ENCODE data around the gene LRRC46.

DNA sequence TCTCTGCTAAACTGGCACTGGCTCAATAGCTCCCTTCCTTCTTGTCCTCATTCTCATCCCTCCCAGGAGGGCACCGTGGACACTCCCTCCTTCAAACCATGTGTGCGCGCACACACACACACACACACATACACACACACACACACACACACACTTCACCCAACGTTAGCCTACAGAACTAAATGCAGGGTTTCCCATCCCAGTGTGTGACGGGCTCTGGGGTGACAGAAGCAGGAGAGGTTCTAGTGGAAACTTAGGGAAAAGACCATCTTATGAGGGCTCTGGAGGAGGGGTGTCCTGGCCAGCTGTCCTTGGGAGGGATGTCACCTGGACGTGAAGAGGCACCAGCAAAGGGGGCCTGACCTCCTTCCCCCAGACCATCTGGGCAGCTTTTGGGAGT lies 29.6 kb upstream of the LRRC46 start:
- TF ChIP-seq CTCF (IDR thresholded peaks at IDR 0.05 in 8 of 11, conservative IDR thresholded peaks at IDR 0.05 in 3 of 11) (no peak), POLR2A (IDR thresholded peaks at IDR 0.05) (no peak), POLR2AphosphoS5 (IDR thresholded peaks at IDR 0.05) (no peak)

Data from spleen (tissue), 7 donors.